Ascending aorta (tissue), 2 donors: ENCODE results near the gene NOP58. TPM values are rescaled to one million over a fixed set of nuclear protein-coding genes. Genes with fewer than 3 reads are reported as not detected.
"Not testable (repeated sequence)": the region's sequence is repeated elsewhere in the genome, so short reads cannot be mapped to it uniquely, and the experiment has no call there.

Experiments
- DNase-seq, 2 donors: peaks; one replicate each; pipeline ENCODE4 v3.0.0-alpha.2; 2019; ENCODE audit warnings: low spot score in 2 of 2
- H3K27ac ChIP-seq, 2 donors: fragments of 200-600 bp; sonication (generic); one replicate each; pipeline ENCODE4 v1.5.1; 2016 to 2017; ENCODE audit warnings: mild to moderate bottlenecking in 1 of 2
- H3K27me3 ChIP-seq: fragments of 200-600 bp; sonication (generic); one replicate; pipeline ENCODE4 v1.5.1; 2017
- H3K36me3 ChIP-seq, 2 donors: fragments of 200-600 bp; sonication (generic); one replicate each; pipeline ENCODE4 v1.5.1; 2016
- H3K4me1 ChIP-seq, 2 donors: fragments of 200-600 bp; sonication (generic); one replicate each; pipeline ENCODE4 v1.5.1; 2016 to 2017; ENCODE audit warnings: mild to moderate bottlenecking in 1 of 2
- H3K4me3 ChIP-seq, 2 donors: fragments of 200-600 bp; sonication (generic); one replicate each; pipeline ENCODE4 v1.5.1; 2016 to 2017; ENCODE audit warnings: mild to moderate bottlenecking in 1 of 2
- H3K9me3 ChIP-seq, 2 donors: fragments of 200-600 bp; sonication (generic); one replicate each; pipeline ENCODE4 v1.5.1; 2016
- CTCF ChIP-seq, 3 experiments: fragments of 200-600 bp in 2 of 3; fragments of 450-650 bp in 1 of 3; sonication (generic) in 2 of 3; IDR thresholded peaks; one replicate each; pipeline ENCODE4 v1.5.1; 2016 to 2019; ENCODE audit warnings: antibody characterized with exemption in 3 of 3, mild to moderate bottlenecking in 1 of 3, moderate library complexity in 1 of 3
- intact Hi-C: fragments of 100-400 bp; cut with DNase I; formaldehyde crosslinking; loops from one replicate; pipeline ENCODE4 v1.15.1; 2023
- total RNA-seq: library from RNA; depleted of rRNA; stranded (reverse); fragments of >200 nt; gene quantifications from one replicate; pipeline ENCODE4 v1.1.0, GENCODE V29; 2016

The NOP58 gene
- total RNA-seq, 1 donor from 2014 or later: 65.8 TPM

- intact Hi-C loops: no loop called here
- DNase-seq: no peak
- Histone ChIP-seq H3K27me3 (no peaks in the 10 kb centered on the region), H3K27ac (no peak overlapping the region), H3K4me3 (no peak overlapping the region), H3K9me3 (no peaks in the 10 kb centered on the region), H3K36me3 (peaks cover 40 to 46% of the 10 kb centered on the region in 2 donors), H3K4me1 (no peaks in the 10 kb centered on the region)
- TF ChIP-seq CTCF (IDR thresholded peaks at IDR 0.05): no peak
Measured at GRCh38 chr2:202307690-202308089, 42.1 kb downstream of the NOP58 start.

GRCh38 chr2:202311823-202312388, 46.3 kb downstream of the NOP58 start:
- Histone ChIP-seq H3K9me3 (no peaks in the 10 kb centered on the region), H3K36me3 (peaks cover 7 to 10% of the 10 kb centered on the region in 2 donors), H3K4me1 (no peaks in the 10 kb centered on the region), H3K27me3 (no peaks in the 10 kb centered on the region), H3K27ac (no peak overlapping the region), H3K4me3 (no peak overlapping the region)
- DNase-seq: no peak
- intact Hi-C loops: no loop called here
- no peak for TF ChIP-seq CTCF (IDR thresholded peaks at IDR 0.05)

GRCh38 chr2:202314116-202314515, 48.6 kb downstream of the NOP58 start:
- no peak for TF ChIP-seq CTCF (IDR thresholded peaks at IDR 0.05)
- no peaks in the 10 kb centered on the region for H3K27me3 ChIP-seq
- no peak overlapping the region for H3K27ac ChIP-seq
- intact Hi-C loops: no loop called here
- peaks cover 0 to 10% of the 10 kb centered on the region in 2 donors for H3K36me3 ChIP-seq
- H3K4me3 ChIP-seq: no peak overlapping the region
- DNase-seq: no peak
- peaks cover 0 to 4% of the 10 kb centered on the region in 2 donors for H3K4me1 ChIP-seq
- H3K9me3 ChIP-seq: no peaks in the 10 kb centered on the region

GRCh38 chr2:202317080-202317857, 51.7 kb downstream of the NOP58 start:
- Histone ChIP-seq H3K4me1 (peaks cover 0 to 4% of the 10 kb centered on the region in 2 donors), H3K4me3 (no peak overlapping the region), H3K9me3 (no peaks in the 10 kb centered on the region), H3K27me3 (no peaks in the 10 kb centered on the region), H3K27ac (peak overlapping the region in 1 of 2 donors; percentile 17), H3K36me3 (no peaks in the 10 kb centered on the region)
- no peak for TF ChIP-seq CTCF (IDR thresholded peaks at IDR 0.05)
- DNase-seq: peak in 1 of 2 donors; percentile 76
- intact Hi-C loops: no loop called here

- H3K27ac ChIP-seq, H3K9me3 ChIP-seq, intact Hi-C loops, H3K4me1 ChIP-seq, H3K27me3 ChIP-seq, H3K36me3 ChIP-seq, H3K4me3 ChIP-seq, DNase-seq: not testable (repeated sequence)
Measured at GRCh38 chr2:202320362-202320761, 54.8 kb downstream of the NOP58 start.

- intact Hi-C loops: no loop called here
- Histone ChIP-seq H3K9me3 (no peaks in the 10 kb centered on the region), H3K4me3 (no peak overlapping the region), H3K36me3 (peaks cover 0 to 3% of the 10 kb centered on the region in 2 donors), H3K27ac (no peak overlapping the region), H3K27me3 (no peaks in the 10 kb centered on the region), H3K4me1 (peaks cover 0 to 4% of the 10 kb centered on the region in 2 donors)
- DNase-seq: no peak
- no peak for TF ChIP-seq CTCF (IDR thresholded peaks at IDR 0.05)
Measured at GRCh38 chr2:202322435-202322834, 56.9 kb downstream of the NOP58 start.
